ENCODE measurements around the gene NDST4.

The NDST4 gene

GRCh38 chr4:115145393-115146160, 32.2 kb upstream of the NDST4 start:
- no peak overlapping the region for H3K27ac ChIP-seq
- TF ChIP-seq ZFX (IDR thresholded peaks at IDR 0.05; ENCODE audit: borderline replicate concordance) (no peak), CTCF (IDR thresholded peaks at IDR 0.05) (no peak)

- no peak overlapping the region for H3K27ac ChIP-seq
- TF ChIP-seq ZFX (IDR thresholded peaks at IDR 0.05; ENCODE audit: borderline replicate concordance) (no peak), CTCF (IDR thresholded peaks at IDR 0.05) (no peak)
Measured at GRCh38 chr4:115128037-115128436, 14.6 kb upstream of the NDST4 start.

- TF ChIP-seq ZFX (IDR thresholded peaks at IDR 0.05; ENCODE audit: borderline replicate concordance) (no peak), CTCF (IDR thresholded peaks at IDR 0.05) (no peak)
- H3K27ac ChIP-seq, result no peak overlapping the region
Measured at GRCh38 chr4:115126491-115126890, 13.1 kb upstream of the NDST4 start.

- H3K27ac ChIP-seq, result no peak overlapping the region
- no peak for TF ChIP-seq ZFX (IDR thresholded peaks at IDR 0.05; ENCODE audit: borderline replicate concordance)
Measured at GRCh38 chr4:115121351-115122043, 8.1 kb upstream of the NDST4 start.

- no peak overlapping the region for H3K27ac ChIP-seq
- TF ChIP-seq ZFX (IDR thresholded peaks at IDR 0.05; ENCODE audit: borderline replicate concordance), result no peak
- TF ChIP-seq CTCF (IDR thresholded peaks at IDR 0.05), result no peak
Measured at GRCh38 chr4:115119804-115120352, 6.5 kb upstream of the NDST4 start.

GRCh38 chr4:115117651-115118050, 4.2 kb upstream of the NDST4 start:
- TF ChIP-seq ZFX (IDR thresholded peaks at IDR 0.05; ENCODE audit: borderline replicate concordance) (no peak), CTCF (IDR thresholded peaks at IDR 0.05) (no peak)

GRCh38 chr4:115110191-115111181, 2.9 kb downstream of the NDST4 start:
- no peak for TF ChIP-seq ZFX (IDR thresholded peaks at IDR 0.05; ENCODE audit: borderline replicate concordance)
- TF ChIP-seq CTCF (IDR thresholded peaks at IDR 0.05), result no peak
- no peak overlapping the region; the same call in 1 of the 2 replicates for H3K27ac ChIP-seq

More at GRCh38 chr4:115117651-115118050, 4.2 kb upstream of the NDST4 start:
- H3K27ac ChIP-seq, result no peak overlapping the region
